Activated B cell treated with CpG ODN at 0.5 μM for 24 hours (primary cell): ENCODE data around the gene TUBGCP3. TPM values are rescaled to one million over a fixed set of nuclear protein-coding genes. Genes with fewer than 3 reads are reported as not detected.

ENCODE experiments used
- ATAC-seq: fragments of 200-7000 bp; cut with Tn5 transposase; one replicate; pipeline ENCODE4 v1.10.0; 2021; ENCODE audit warnings: low read depth, mild to moderate bottlenecking, moderate library complexity
- CTCF ChIA-PET: fragments of 350-600 bp; sonication (Branson Sonifier 250); formaldehyde crosslinking; loops from one replicate; lab custom pipeline; 2021; ENCODE audit warnings: antibody characterized with exemption; lab: Charles Lee
- POLR2A ChIA-PET: fragments of 350-600 bp; sonication (Branson Sonifier 250); formaldehyde crosslinking; loops from one replicate; lab custom pipeline; 2021; ENCODE audit warnings: antibody characterized with exemption; lab: Charles Lee
- DNase-seq: peaks from one replicate; pipeline ENCODE4 v3.0.0; 2022
- H3K27ac Mint-ChIP-seq: one replicate; pipeline ENCODE4 v1.8.0; 2020; ENCODE audit warnings: mixed read lengths
- H3K27me3 Mint-ChIP-seq: one replicate; pipeline ENCODE4 v1.8.0; 2021; ENCODE audit warnings: mixed read lengths
- H3K36me3 Mint-ChIP-seq: one replicate; pipeline ENCODE4 v1.8.0; 2021; ENCODE audit warnings: low read depth, mixed read lengths
- H3K4me1 Mint-ChIP-seq: one replicate; pipeline ENCODE4 v1.8.0; 2021; ENCODE audit warnings: mixed read lengths
- H3K4me3 Mint-ChIP-seq: one replicate; pipeline ENCODE4 v1.8.0; 2020; ENCODE audit warnings: mild to moderate bottlenecking, mixed read lengths
- H3K9me3 Mint-ChIP-seq: one replicate; pipeline ENCODE4 v1.8.0; 2020; ENCODE audit warnings: mixed read lengths
- intact Hi-C: fragments of 100-400 bp; cut with micrococcal nuclease; formaldehyde crosslinking; loops from one replicate; pipeline ENCODE4 v1.15.1; 2024
- total RNA-seq: library from RNA; stranded (reverse); gene quantifications from 2 replicates; pipeline ENCODE4 v1.2.3, GENCODE V29; 2022
- TF ChIP-seq, protein P1 (sequence below): fragments of 200-600 bp; IDR thresholded peaks from one replicate; pipeline ENCODE4 v1.8.0; 2022; ENCODE audit warnings: antibody characterized with exemption, mild to moderate bottlenecking

The TUBGCP3 gene
- total RNA-seq, 1 donor from 2014 or later: 57.4 TPM

DNA sequence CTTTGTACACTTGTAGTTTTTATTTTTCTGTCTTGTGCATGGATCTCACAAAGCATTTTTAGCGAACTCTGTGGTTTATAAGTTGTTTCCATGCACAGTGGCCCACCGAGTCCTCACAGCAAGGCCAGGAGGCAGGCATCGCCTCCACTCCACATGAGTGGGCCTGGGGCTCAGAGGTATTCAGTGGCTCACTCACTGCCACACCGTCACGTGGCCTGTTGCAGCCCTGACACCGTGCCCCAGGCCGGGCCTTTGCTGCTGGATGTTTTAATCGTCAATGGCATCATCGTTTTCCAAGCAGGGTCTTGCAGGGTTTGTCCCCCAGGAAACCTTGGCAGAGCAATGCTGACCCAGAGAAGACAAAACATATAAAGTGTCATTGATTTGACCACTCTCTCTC is 152.0 kb downstream of the TUBGCP3 start:
- Mint-ChIP-seq H3K27me3 (peaks cover 5% of the 10 kb centered on the region), H3K36me3 (no peaks in the 10 kb centered on the region), H3K4me3 (no peak overlapping the region), H3K9me3 (peaks cover 8% of the 10 kb centered on the region), H3K4me1 (no peaks in the 10 kb centered on the region), H3K27ac (no peak overlapping the region)
- TF ChIP-seq, protein P1, sequence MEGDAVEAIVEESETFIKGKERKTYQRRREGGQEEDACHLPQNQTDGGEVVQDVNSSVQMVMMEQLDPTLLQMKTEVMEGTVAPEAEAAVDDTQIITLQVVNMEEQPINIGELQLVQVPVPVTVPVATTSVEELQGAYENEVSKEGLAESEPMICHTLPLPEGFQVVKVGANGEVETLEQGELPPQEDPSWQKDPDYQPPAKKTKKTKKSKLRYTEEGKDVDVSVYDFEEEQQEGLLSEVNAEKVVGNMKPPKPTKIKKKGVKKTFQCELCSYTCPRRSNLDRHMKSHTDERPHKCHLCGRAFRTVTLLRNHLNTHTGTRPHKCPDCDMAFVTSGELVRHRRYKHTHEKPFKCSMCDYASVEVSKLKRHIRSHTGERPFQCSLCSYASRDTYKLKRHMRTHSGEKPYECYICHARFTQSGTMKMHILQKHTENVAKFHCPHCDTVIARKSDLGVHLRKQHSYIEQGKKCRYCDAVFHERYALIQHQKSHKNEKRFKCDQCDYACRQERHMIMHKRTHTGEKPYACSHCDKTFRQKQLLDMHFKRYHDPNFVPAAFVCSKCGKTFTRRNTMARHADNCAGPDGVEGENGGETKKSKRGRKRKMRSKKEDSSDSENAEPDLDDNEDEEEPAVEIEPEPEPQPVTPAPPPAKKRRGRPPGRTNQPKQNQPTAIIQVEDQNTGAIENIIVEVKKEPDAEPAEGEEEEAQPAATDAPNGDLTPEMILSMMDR: no peak
- ATAC-seq: no peak
- CTCF ChIA-PET: no interaction called here
- intact Hi-C loops: no loop called here
- POLR2A ChIA-PET: no interaction called here
- no peak for DNase-seq

Other genes starting within 250 kb of the TUBGCP3 start
- not detected in 2 replicates for gene SPACA7, start 211.8 kb downstream of the TUBGCP3 start, total RNA-seq
- gene ATP11A, start 101.9 kb upstream of the TUBGCP3 start, total RNA-seq: 43.7 and 49.6 TPM in 2 replicates